ENCODE data around the gene C2.

GRCh38 chr6:31908791-31909190, 18.7 kb upstream of the C2 start:
- TF ChIP-seq CTCF (IDR thresholded peaks at IDR 0.05; ENCODE audit: insufficient read depth, low read length) (no peak), REST (IDR thresholded peaks at IDR 0.05; ENCODE audit: insufficient replicate concordance, low read depth) (no peak), SPI1 (IDR thresholded peaks at IDR 0.05; ENCODE audit: borderline replicate concordance, low read depth) (no peak)
